ENCODE measurements around the gene ACER1. TPM values are rescaled to one million over a fixed set of nuclear protein-coding genes. Genes with fewer than 3 reads are reported as not detected.

Gene ACER1
- total and polyA plus RNA-seq, 10 of the 15 experiments (the other 5 are each of a cell fraction or from before 2014, with no cell fraction given) = not detected

- TF ChIP-seq SRF (IDR thresholded peaks at IDR 0.05; ENCODE audit: low read depth in 2 of 2, low read length in 2 of 2) (0 out of 4 replicates have a peak, but pooled peaks of 1 of the 2 experiments have one; percentile 30), TCF12 (IDR thresholded peaks at IDR 0.05; ENCODE audit: low read depth, low read length) (0 out of 2 replicates have a peak, but pooled peaks have one; percentile 25), POLR2A (IDR thresholded peaks at IDR 0.05; ENCODE audit: low read depth, low read length) (peak; percentile 55; the same call in 1 of the 2 replicates), YY1 (IDR thresholded peaks at IDR 0.05; ENCODE audit: low read depth, low read length) (peak; percentile 39; the same call in 1 of the 2 replicates), CREB1 (IDR thresholded peaks at IDR 0.05; ENCODE audit: low read depth) (peak; percentile 79; the same call in 1 of the 2 replicates), CREM (IDR thresholded peaks at IDR 0.05; ENCODE audit: low read depth) (peak; percentile 71), MXI1 (IDR thresholded peaks at IDR 0.05; ENCODE audit: low read depth, low read length) (peak; percentile 78; the same call in 1 of the 2 replicates), HSF1 (IDR thresholded peaks at IDR 0.05; ENCODE audit: low read depth, low read length) (0 out of 2 replicates have a peak, but pooled peaks have one; percentile 59), BCL3 (IDR thresholded peaks at IDR 0.05; ENCODE audit: borderline replicate concordance, insufficient read depth, low read depth, low read length, poor library complexity, severe bottlenecking) (peak; percentile 21), TARDBP (IDR thresholded peaks at IDR 0.05; ENCODE audit: borderline replicate concordance) (peak; percentile 67; the same call in 1 of the 2 replicates), MYC (IDR thresholded peaks at IDR 0.05; ENCODE audit: insufficient read depth, insufficient read length, insufficient replicate concordance, low read length, severe bottlenecking) (peak; percentile 93), ATF3 (IDR thresholded peaks at IDR 0.05; ENCODE audit: borderline replicate concordance, extremely low read depth, low read depth, low read length) (0 out of 2 replicates have a peak, but pooled peaks have one; percentile 17), CEBPB (IDR thresholded peaks at IDR 0.05; ENCODE audit: borderline replicate concordance in 1 of 2, low read depth in 2 of 2, low read length in 2 of 2) (no peak), SPI1 (IDR thresholded peaks at IDR 0.05; ENCODE audit: borderline replicate concordance, insufficient read depth, low read depth, low read length) (peak; percentile 10; the same call in 1 of the 2 replicates), CHD2 (IDR thresholded peaks at IDR 0.05; ENCODE audit: borderline replicate concordance, low read depth, low read length) (peak; percentile 93), E4F1 (IDR thresholded peaks at IDR 0.05; ENCODE audit: borderline replicate concordance, partially characterized antibody) (peak; percentile 30), RUNX3 (IDR thresholded peaks at IDR 0.05; ENCODE audit: low read length) (peak; percentile 52), ZNF217 (IDR thresholded peaks at IDR 0.05) (peak; percentile 81; the same call in 1 of the 2 replicates), NBN (IDR thresholded peaks at IDR 0.05) (peak; percentile 78), GABPA (IDR thresholded peaks at IDR 0.05; ENCODE audit: low read depth) (peak; percentile 88), BHLHE40 (IDR thresholded peaks at IDR 0.05; ENCODE audit: borderline replicate concordance in 1 of 2, low read depth in 2 of 2, low read length in 1 of 2) (peak; percentile 96 to 97), NFIC (IDR thresholded peaks at IDR 0.05; ENCODE audit: low read depth, low read length) (no peak), EGR1 (IDR thresholded peaks at IDR 0.05; ENCODE audit: borderline replicate concordance in 1 of 2, low read depth in 2 of 2, low read length in 2 of 2) (peak in 1 of 2 experiments; percentile 91; a peak in 2 of 3 replicates), RBBP5 (conservative IDR thresholded peaks at IDR 0.05) (no peak), SMAD5 (IDR thresholded peaks at IDR 0.05; ENCODE audit: low read depth) (no peak)
Measured at GRCh38 chr19:6279931-6280591, 53.4 kb downstream of the ACER1 start, which contains the start of gene MLLT1 (continued).
